Measurements from ENCODE around the gene C1orf232.

Gene C1orf232

DNA sequence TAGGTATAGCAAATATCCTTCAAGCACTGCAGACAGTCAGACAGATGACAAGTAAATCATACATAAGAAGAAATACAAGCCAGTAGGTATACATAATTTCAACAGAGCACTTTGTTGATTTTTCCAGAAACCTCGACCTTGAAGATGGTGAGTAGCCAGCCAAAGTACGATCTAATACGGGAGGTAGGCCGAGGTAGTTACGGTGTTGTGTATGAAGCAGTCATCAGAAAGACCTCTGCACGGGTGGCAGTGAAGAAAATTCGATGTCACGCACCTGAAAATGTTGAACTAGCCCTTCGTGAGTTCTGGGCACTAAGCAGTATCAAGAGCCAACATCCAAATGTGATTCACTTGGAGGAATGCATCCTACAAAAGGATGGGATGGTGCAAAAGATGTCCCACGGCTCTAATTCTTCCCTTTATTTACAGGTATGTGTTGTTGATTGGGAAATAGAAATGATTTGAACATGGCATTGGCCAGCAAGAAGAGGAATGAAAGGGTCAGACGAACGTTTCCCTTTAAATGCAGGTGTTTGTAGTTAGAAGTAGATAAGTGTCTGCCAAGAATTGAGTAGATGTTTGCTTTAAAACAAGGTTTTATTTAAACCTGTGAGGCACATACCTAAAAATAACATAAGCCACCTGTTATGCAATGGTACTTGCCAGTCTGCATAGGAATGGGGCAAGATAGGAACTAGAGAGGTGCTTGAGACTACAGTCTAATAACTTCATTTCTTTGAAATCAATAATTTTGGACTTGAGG, 54.4 kb downstream of the C1orf232 start:
- Histone ChIP-seq H3K18ac (ENCODE audit: low read length) (no peak overlapping the region), H3K27me3 (ENCODE audit: control insufficient read depth in 3 of 3, insufficient read depth in 3 of 3, low read depth in 1 of 3, low read length in 3 of 3) (no peaks in the 10 kb centered on the region), H2AFZ (ENCODE audit: low read length) (no peak overlapping the region), H2AK5ac (ENCODE audit: low read depth, low read length) (no peak overlapping the region), H3K23ac (ENCODE audit: low read depth, low read length, poor library complexity) (no peak overlapping the region), H3K9ac (ENCODE audit: low read depth, low read length, poor library complexity) (no peak overlapping the region), H3K27ac (replicated peaks; ENCODE audit: low read length) (no peak overlapping the region), H3K4me2 (ENCODE audit: insufficient read depth, low read length, poor library complexity, severe bottlenecking) (no peak overlapping the region), H2BK12ac (ENCODE audit: low read length) (no peak overlapping the region), H3K14ac (ENCODE audit: low read length) (no peak overlapping the region), H3K9me3 (replicated peaks in 1 of 2; ENCODE audit: control insufficient read depth in 2 of 2, insufficient read depth in 1 of 2, low read depth in 1 of 2, low read length in 2 of 2) (no peaks in the 10 kb centered on the region), H4K91ac (ENCODE audit: low read depth, low read length, poor library complexity) (no peak overlapping the region), H3K4me3 (ENCODE audit: low read length in 2 of 2) (no peak overlapping the region), H2BK5ac (ENCODE audit: low read length) (no peak overlapping the region), H2BK120ac (ENCODE audit: low read depth, low read length) (no peak overlapping the region), H4K8ac (ENCODE audit: low read depth, low read length) (no peak overlapping the region), H3K4ac (ENCODE audit: low read length) (no peak overlapping the region), H3K4me1 (ENCODE audit: control insufficient read depth in 2 of 2, insufficient read depth in 1 of 2, low read depth in 1 of 2, low read length in 2 of 2) (peaks cover 6 to 10% of the 10 kb centered on the region in 2 donors), H2BK15ac (ENCODE audit: low read length) (no peak overlapping the region), H3K36me3 (replicated peaks in 1 of 2; ENCODE audit: control insufficient read depth in 2 of 2, insufficient read depth in 2 of 2, low read length in 2 of 2) (peaks cover 10 to 55% of the 10 kb centered on the region in 2 donors), H3K79me1 (ENCODE audit: low read depth, low read length) (peaks cover 3% of the 10 kb centered on the region)
- WGBS, 2 donors (ENCODE audit: extremely low coverage in 2 of 2, insufficient read length in 2 of 2, insufficient replicate concordance in 1 of 2): no CpG with 5 or more reads among the region's 12 CpGs
- no peak for DNase-seq (ENCODE audit: low spot score)

Measured in neuronal stem cell (in vitro differentiated cells).